ENCODE results near the gene ENHO. TPM values are rescaled to one million over a fixed set of nuclear protein-coding genes. Genes with fewer than 3 reads are reported as not detected.
"Not testable (repeated sequence)": the region's sequence is repeated elsewhere in the genome, so short reads cannot be mapped to it uniquely, and the experiment has no call there.

Gene ENHO
- total RNA-seq, 1 experiment from 2014 or later = 4.0 TPM

GRCh38 chr9:34546102-34546833 lies 23.5 kb upstream of the ENHO start:
- no peak for DNase-seq (ENCODE audit: low read depth)
- in situ Hi-C loops (cut with HindIII; ENCODE audit: low pct_unique_long_range_greater_than_20kb, low sequenced_read_pairs) = no loop called here

- in situ Hi-C loops (cut with HindIII; ENCODE audit: low pct_unique_long_range_greater_than_20kb, low sequenced_read_pairs) = no loop called here
Observed at GRCh38 chr9:34545497-34545896, 22.7 kb upstream of the ENHO start.

DNA sequence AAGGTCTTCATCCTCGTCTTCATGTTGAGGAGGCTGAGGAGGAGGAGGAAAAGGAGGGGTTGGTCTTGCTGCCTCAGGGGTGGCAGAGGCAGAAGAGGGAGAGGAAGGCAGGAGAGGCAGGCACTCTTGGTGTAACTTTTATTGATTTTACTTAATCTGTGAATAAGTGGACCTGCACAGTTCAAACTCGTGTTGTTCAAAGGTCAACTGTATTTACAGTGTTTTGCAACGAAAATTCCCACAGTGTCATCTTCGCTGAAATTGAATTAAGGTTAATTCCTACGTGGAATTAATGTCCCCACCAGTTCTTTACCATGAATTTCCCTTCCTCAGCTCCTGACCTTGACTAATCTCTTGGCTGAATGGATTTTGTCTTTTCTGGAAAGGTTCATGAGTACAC lies 21.2 kb upstream of the ENHO start:
- DNase-seq (ENCODE audit: low read depth) = no peak
- in situ Hi-C loops (cut with HindIII; ENCODE audit: low pct_unique_long_range_greater_than_20kb, low sequenced_read_pairs) = no loop called here

More at GRCh38 chr9:34545497-34545896, 22.7 kb upstream of the ENHO start:
- no peak for DNase-seq (ENCODE audit: low read depth)

DNA sequence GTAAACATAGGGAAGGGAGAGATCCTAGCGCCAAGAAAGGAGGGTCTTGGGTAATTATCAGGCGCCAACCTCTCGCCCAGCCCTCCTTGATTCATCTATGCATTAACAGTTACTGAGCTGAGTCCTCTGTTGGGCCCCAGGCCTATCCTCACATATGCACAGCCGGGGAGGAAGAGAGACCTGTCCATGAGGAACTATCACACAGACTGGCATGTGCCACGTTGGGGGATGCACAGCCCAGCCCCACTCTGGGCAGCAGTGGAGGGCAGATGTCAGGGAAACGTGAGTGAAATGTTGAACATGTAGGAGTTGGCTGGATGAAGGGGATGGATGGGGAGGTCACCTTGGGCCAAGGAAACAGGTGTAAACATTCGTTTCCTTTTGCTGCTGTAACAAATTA lies 18.8 kb upstream of the ENHO start:
- in situ Hi-C loops (cut with HindIII; ENCODE audit: low pct_unique_long_range_greater_than_20kb, low sequenced_read_pairs) = no loop called here
- no peak for DNase-seq (ENCODE audit: low read depth)

DNA sequence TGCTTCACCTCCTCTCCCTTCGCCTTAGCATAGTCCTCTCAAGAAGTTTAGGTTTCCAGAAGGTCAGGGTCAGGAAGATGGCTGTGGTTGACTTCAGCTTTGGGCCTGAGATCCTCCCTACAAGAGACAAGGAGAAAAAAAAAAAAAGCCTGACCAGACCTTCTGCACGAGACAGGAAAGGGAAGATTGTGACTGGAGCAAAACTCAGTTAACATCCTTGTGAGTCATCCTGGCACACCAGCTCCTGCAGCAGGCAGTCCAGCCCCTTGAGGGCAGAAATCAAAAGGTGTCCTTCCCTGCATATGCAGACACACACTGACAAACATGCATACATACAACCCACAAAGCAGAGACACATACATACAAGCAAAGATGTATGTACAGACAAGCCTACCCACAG lies 18.0 kb upstream of the ENHO start:
- in situ Hi-C loops (cut with HindIII; ENCODE audit: low pct_unique_long_range_greater_than_20kb, low sequenced_read_pairs) = no loop called here
- DNase-seq (ENCODE audit: low read depth) = no peak

DNA sequence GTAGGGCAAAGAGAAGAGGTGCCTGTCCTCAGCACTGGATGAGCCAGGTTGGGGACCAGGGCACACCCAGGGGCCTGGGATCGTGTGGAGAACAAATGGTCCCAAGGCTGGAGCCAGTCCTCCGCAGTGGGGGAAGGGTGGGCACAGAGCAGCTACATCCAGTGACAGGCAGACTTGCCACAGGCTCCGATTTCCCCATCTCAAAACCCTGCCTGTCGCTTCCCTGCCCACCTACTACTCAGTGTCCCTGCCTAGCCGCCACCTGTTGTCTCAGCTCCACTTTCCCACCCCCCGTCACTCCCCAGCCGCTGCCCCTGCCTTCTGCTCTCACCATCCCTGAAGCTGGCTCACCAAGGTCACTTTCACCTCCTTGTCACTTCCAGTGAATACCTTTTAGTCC lies 13.9 kb upstream of the ENHO start:
- DNase-seq (ENCODE audit: low read depth) = no peak
- in situ Hi-C loops (cut with HindIII; ENCODE audit: low pct_unique_long_range_greater_than_20kb, low sequenced_read_pairs) = no loop called here

GRCh38 chr9:34532041-34532440 lies 9.3 kb upstream of the ENHO start:
- in situ Hi-C loops (cut with HindIII; ENCODE audit: low pct_unique_long_range_greater_than_20kb, low sequenced_read_pairs); DNase-seq (ENCODE audit: low read depth): not testable (repeated sequence)

GRCh38 chr9:34526026-34526425 lies 3.2 kb upstream of the ENHO start:
- in situ Hi-C loops (cut with HindIII; ENCODE audit: low pct_unique_long_range_greater_than_20kb, low sequenced_read_pairs) = no loop called here
- no peak for DNase-seq (ENCODE audit: low read depth)

- DNase-seq (ENCODE audit: low read depth) = no peak
- in situ Hi-C loops (cut with HindIII; ENCODE audit: low pct_unique_long_range_greater_than_20kb, low sequenced_read_pairs) = no loop called here
Observed at GRCh38 chr9:34524349-34524748, 1.6 kb upstream of the ENHO start.

DNA sequence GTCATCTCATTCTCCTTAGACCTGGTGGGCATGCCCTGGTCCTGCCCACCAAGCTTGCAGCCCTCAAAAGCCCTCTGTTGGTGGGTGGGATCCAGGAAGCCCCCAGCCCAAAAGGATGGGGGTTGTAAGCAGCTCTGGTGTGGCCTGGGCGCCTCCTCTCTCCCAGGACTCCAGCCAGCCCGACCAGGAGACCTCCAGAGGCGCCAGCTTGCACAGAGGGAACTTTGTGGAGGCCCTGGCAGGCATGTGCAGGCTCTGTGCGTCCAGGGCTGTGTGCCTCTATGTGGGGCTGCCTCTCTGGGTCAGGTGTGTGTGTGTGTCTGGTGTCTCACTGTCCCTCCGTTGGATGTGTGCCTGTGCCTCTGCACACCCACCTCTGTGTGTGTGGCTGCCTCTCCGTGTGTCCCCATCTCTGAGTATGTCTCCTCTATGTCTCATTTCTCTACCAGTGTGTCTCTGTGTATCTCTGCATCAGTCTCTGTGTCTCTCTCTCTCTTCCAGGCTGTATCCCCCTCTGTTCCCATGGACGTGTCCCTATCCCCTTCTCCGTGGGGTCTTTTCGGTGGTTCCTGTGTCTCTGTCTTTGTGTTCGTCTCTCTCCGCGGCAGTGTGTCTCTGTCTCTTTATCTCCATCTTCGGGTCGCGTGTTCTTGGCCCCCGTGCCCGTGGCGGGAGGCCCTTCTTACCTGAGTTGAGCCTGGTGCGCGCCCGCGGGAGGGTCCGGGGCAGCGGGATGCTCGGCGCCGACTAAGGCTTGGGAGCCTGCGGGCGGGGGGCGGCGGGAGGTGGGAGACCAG lies 501 bp downstream of the ENHO start:
- in situ Hi-C loops (cut with HindIII; ENCODE audit: low pct_unique_long_range_greater_than_20kb, low sequenced_read_pairs) = no loop called here
- no peak for DNase-seq (ENCODE audit: low read depth)

GRCh38 chr9:34521406-34522045 lies 1.3 kb downstream of the ENHO start:
- in situ Hi-C loops (cut with HindIII; ENCODE audit: low pct_unique_long_range_greater_than_20kb, low sequenced_read_pairs) = no loop called here

GRCh38 chr9:34520505-34521385 lies 2.0 kb downstream of the ENHO start:
- no peak for DNase-seq (ENCODE audit: low read depth)
- in situ Hi-C loops (cut with HindIII; ENCODE audit: low pct_unique_long_range_greater_than_20kb, low sequenced_read_pairs) = no loop called here

More at GRCh38 chr9:34521406-34522045, 1.3 kb downstream of the ENHO start:
- DNase-seq (ENCODE audit: low read depth) = no peak

- in situ Hi-C loops (cut with HindIII; ENCODE audit: low pct_unique_long_range_greater_than_20kb, low sequenced_read_pairs) = no loop called here
Observed at GRCh38 chr9:34520096-34520495, 2.7 kb downstream of the ENHO start.

DNA sequence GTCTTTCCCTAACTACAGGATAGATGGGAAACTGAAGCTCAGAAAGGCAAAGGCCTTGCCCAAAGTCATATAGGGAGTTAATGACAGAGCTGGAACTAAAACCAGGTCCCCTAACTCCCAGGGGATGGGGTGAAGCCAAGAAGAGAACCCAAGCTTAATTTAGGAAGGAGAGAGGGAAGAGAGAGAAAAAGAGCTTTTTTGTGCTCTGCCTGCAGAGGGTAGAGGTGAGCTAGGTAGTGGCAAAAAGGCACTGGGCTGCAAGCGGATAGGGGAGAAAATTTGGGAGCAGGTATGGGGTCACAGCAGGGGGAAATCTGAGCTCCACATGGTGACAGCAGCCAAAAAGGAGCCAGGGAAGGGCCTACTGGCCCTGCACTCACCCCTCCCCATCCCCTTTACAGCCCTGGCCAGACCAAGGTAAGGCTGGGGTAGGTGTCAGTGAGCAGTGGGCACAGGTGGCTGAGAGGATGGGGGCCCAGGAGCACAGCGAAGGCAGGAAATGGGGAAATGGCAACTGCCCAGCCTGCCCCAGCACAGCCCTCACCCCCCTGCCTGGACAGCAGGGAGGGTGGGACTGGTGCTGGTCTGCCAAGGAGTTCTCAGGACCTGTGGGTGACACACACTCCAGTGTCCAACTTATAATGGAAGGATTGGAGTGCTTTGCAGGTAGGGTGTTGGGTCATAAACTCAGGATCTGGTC lies 3.3 kb downstream of the ENHO start:
- no peak for DNase-seq (ENCODE audit: low read depth)
- in situ Hi-C loops (cut with HindIII; ENCODE audit: low pct_unique_long_range_greater_than_20kb, low sequenced_read_pairs) = no loop called here

More at GRCh38 chr9:34520096-34520495, 2.7 kb downstream of the ENHO start:
- DNase-seq (ENCODE audit: low read depth) = no peak

GRCh38 chr9:34518896-34519295 lies 3.9 kb downstream of the ENHO start:
- no peak for DNase-seq (ENCODE audit: low read depth)
- in situ Hi-C loops (cut with HindIII; ENCODE audit: low pct_unique_long_range_greater_than_20kb, low sequenced_read_pairs) = no loop called here

GRCh38 chr9:34518110-34518616 lies 4.6 kb downstream of the ENHO start:
- DNase-seq (ENCODE audit: low read depth) = no peak
- in situ Hi-C loops (cut with HindIII; ENCODE audit: low pct_unique_long_range_greater_than_20kb, low sequenced_read_pairs) = no loop called here

GRCh38 chr9:34517185-34517584 lies 5.6 kb downstream of the ENHO start:
- in situ Hi-C loops (cut with HindIII; ENCODE audit: low pct_unique_long_range_greater_than_20kb, low sequenced_read_pairs) = no loop called here
- DNase-seq (ENCODE audit: low read depth) = no peak
